Measurements from ENCODE around the gene R3HDM2.
A peak's percentile ranks its signal among the peaks of the same experiment; 100 is the strongest.

The R3HDM2 gene

DNA sequence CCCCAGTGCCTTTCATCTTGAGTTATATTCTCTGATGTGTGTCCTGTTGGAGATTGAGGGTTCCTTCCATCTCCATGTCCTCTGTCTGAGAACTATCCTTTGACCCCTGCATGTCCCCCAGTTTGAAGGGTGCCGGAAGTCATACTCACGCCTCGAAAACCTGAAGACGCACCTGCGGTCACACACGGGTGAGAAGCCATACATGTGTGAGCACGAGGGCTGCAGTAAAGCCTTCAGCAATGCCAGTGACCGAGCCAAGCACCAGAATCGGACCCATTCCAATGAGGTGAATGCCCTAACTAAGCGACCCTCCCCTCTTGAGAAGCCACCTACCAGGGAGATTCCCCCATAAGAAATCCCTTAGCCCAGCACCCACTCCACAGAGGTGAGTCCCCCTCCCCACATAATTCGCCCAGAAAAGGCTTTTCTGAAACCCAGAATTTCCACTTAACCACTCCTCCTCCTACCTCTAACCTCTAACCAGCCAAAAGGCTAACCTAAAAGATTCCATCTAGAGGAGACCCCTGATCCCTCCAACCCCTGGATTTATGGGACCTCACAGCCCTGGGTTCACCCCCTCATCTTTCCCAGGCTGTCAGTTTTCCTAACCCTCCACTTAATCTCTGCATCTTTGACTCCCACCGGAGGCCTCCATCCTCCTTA, 36.5 kb upstream of the R3HDM2 start:
- H3K9ac ChIP-seq (ENCODE audit: low read depth, low read length, poor library complexity) = no peak overlapping the region
- no peak overlapping the region for H2BK5ac ChIP-seq (ENCODE audit: low read length)
- H3K36me3 ChIP-seq (replicated peaks in 1 of 2; ENCODE audit: control insufficient read depth in 2 of 2, insufficient read depth in 2 of 2, low read length in 2 of 2) = no peaks in the 10 kb centered on the region
- no peak overlapping the region for H3K27ac ChIP-seq (replicated peaks; ENCODE audit: low read length)
- no peaks in the 10 kb centered on the region for H3K79me1 ChIP-seq (ENCODE audit: low read depth, low read length)
- H4K91ac ChIP-seq (ENCODE audit: low read depth, low read length, poor library complexity) = no peak overlapping the region
- peaks cover 0 to 12% (median under 1%) of the 10 kb centered on the region in 3 experiments for H3K27me3 ChIP-seq (ENCODE audit: control insufficient read depth in 3 of 3, insufficient read depth in 3 of 3, low read depth in 1 of 3, low read length in 3 of 3)
- H3K9me3 ChIP-seq (replicated peaks in 1 of 2; ENCODE audit: control insufficient read depth in 2 of 2, insufficient read depth in 1 of 2, low read depth in 1 of 2, low read length in 2 of 2) = peaks cover 0 to 4% of the 10 kb centered on the region in 2 donors
- H3K4me1 ChIP-seq (ENCODE audit: control insufficient read depth in 2 of 2, insufficient read depth in 1 of 2, low read depth in 1 of 2, low read length in 2 of 2) = peaks cover 0 to 2% of the 10 kb centered on the region in 2 donors
- no peak overlapping the region for H3K23ac ChIP-seq (ENCODE audit: low read depth, low read length, poor library complexity)
- no peak overlapping the region for H4K8ac ChIP-seq (ENCODE audit: low read depth, low read length)
- no peak overlapping the region for H2BK12ac ChIP-seq (ENCODE audit: low read length)
- peak overlapping the region in 1 of 2 donors; percentile 30 for H3K4me3 ChIP-seq (ENCODE audit: low read length in 2 of 2)
- no peak overlapping the region for H3K4ac ChIP-seq (ENCODE audit: low read length)
- no peak overlapping the region for H2AFZ ChIP-seq (ENCODE audit: low read length)
- H3K14ac ChIP-seq (ENCODE audit: low read length) = peak overlapping the region; percentile 2
- no peak overlapping the region for H2BK120ac ChIP-seq (ENCODE audit: low read depth, low read length)
- DNase-seq (ENCODE audit: low spot score) = no peak
- WGBS, 2 donors (ENCODE audit: extremely low coverage in 2 of 2, insufficient read length in 2 of 2, insufficient replicate concordance in 1 of 2) = no CpG with 5 or more reads among the region's 12 CpGs
- H3K4me2 ChIP-seq (ENCODE audit: insufficient read depth, low read length, poor library complexity, severe bottlenecking) = no peak overlapping the region
- no peak overlapping the region for H2AK5ac ChIP-seq (ENCODE audit: low read depth, low read length)
- H2BK15ac ChIP-seq (ENCODE audit: low read length) = peak overlapping the region; percentile 44
- H3K18ac ChIP-seq (ENCODE audit: low read length) = peak overlapping the region; percentile 9

DNA sequence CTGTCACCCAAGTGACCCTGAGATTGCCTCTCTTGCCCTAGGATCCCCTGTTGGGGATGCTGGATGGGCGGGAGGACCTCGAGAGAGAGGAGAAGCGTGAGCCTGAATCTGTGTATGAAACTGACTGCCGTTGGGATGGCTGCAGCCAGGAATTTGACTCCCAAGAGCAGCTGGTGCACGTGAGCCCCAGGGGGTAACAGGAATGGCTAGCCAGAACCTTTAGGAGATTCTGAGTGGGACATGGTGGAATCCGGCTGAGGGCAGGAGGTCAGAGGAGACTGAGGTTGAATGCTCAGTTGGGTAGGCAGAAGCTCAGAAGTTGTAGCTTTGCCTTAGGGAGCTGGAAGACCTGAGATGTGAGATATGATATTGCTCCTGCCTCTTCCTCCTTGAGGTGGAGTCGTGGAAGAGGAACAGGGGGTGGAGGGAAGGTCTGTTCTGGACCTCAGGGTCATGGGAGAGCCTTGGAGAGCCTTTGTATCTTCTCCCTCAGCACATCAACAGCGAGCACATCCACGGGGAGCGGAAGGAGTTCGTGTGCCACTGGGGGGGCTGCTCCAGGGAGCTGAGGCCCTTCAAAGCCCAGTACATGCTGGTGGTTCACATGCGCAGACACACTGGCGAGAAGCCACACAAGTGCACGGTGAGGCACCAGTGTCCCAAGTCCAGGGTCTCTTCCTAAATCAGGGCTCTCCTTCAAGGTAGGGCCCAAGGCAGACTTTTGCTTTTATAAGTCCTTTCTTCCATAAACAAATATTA, 35.1 kb upstream of the R3HDM2 start:
- H2BK12ac ChIP-seq (ENCODE audit: low read length) = no peak overlapping the region
- H3K9ac ChIP-seq (ENCODE audit: low read depth, low read length, poor library complexity) = no peak overlapping the region
- H2AK5ac ChIP-seq (ENCODE audit: low read depth, low read length) = no peak overlapping the region
- no peaks in the 10 kb centered on the region for H3K36me3 ChIP-seq (replicated peaks in 1 of 2; ENCODE audit: control insufficient read depth in 2 of 2, insufficient read depth in 2 of 2, low read length in 2 of 2)
- H3K27me3 ChIP-seq (ENCODE audit: control insufficient read depth in 3 of 3, insufficient read depth in 3 of 3, low read depth in 1 of 3, low read length in 3 of 3) = peaks cover 0 to 14% (median 0%) of the 10 kb centered on the region in 3 experiments
- no peak overlapping the region for H3K18ac ChIP-seq (ENCODE audit: low read length)
- no peak overlapping the region for H3K4me3 ChIP-seq (ENCODE audit: low read length in 2 of 2)
- H3K4me1 ChIP-seq (ENCODE audit: control insufficient read depth in 2 of 2, insufficient read depth in 1 of 2, low read depth in 1 of 2, low read length in 2 of 2) = peaks cover 6 to 12% of the 10 kb centered on the region in 2 donors
- H2BK5ac ChIP-seq (ENCODE audit: low read length) = no peak overlapping the region
- H3K9me3 ChIP-seq (replicated peaks in 1 of 2; ENCODE audit: control insufficient read depth in 2 of 2, insufficient read depth in 1 of 2, low read depth in 1 of 2, low read length in 2 of 2) = peaks cover 0 to 4% of the 10 kb centered on the region in 2 donors
- H3K79me1 ChIP-seq (ENCODE audit: low read depth, low read length) = no peaks in the 10 kb centered on the region
- H3K4ac ChIP-seq (ENCODE audit: low read length) = no peak overlapping the region
- H3K27ac ChIP-seq (replicated peaks; ENCODE audit: low read length) = no peak overlapping the region
- no peak overlapping the region for H3K23ac ChIP-seq (ENCODE audit: low read depth, low read length, poor library complexity)
- WGBS, 2 donors (ENCODE audit: extremely low coverage in 2 of 2, insufficient read length in 2 of 2, insufficient replicate concordance in 1 of 2) = no CpG with 5 or more reads among the region's 14 CpGs
- H2BK120ac ChIP-seq (ENCODE audit: low read depth, low read length) = no peak overlapping the region
- H2BK15ac ChIP-seq (ENCODE audit: low read length) = no peak overlapping the region
- no peak for DNase-seq (ENCODE audit: low spot score)
- H3K14ac ChIP-seq (ENCODE audit: low read length) = no peak overlapping the region
- H3K4me2 ChIP-seq (ENCODE audit: insufficient read depth, low read length, poor library complexity, severe bottlenecking) = no peak overlapping the region
- H4K91ac ChIP-seq (ENCODE audit: low read depth, low read length, poor library complexity) = no peak overlapping the region
- H4K8ac ChIP-seq (ENCODE audit: low read depth, low read length) = no peak overlapping the region
- H2AFZ ChIP-seq (ENCODE audit: low read length) = no peak overlapping the region

- no peak overlapping the region for H3K9ac ChIP-seq (ENCODE audit: low read depth, low read length, poor library complexity)
- H3K23ac ChIP-seq (ENCODE audit: low read depth, low read length, poor library complexity) = no peak overlapping the region
- H2BK12ac ChIP-seq (ENCODE audit: low read length) = no peak overlapping the region
- H3K4me1 ChIP-seq (ENCODE audit: control insufficient read depth in 2 of 2, insufficient read depth in 1 of 2, low read depth in 1 of 2, low read length in 2 of 2) = peaks cover 13 to 18% of the 10 kb centered on the region in 2 donors
- H4K91ac ChIP-seq (ENCODE audit: low read depth, low read length, poor library complexity) = peak overlapping the region; percentile 11
- no peaks in the 10 kb centered on the region for H3K79me1 ChIP-seq (ENCODE audit: low read depth, low read length)
- H2AFZ ChIP-seq (ENCODE audit: low read length) = no peak overlapping the region
- no peak overlapping the region for H3K4me3 ChIP-seq (ENCODE audit: low read length in 2 of 2)
- no peak overlapping the region for H3K4me2 ChIP-seq (ENCODE audit: insufficient read depth, low read length, poor library complexity, severe bottlenecking)
- H3K4ac ChIP-seq (ENCODE audit: low read length) = no peak overlapping the region
- no peak overlapping the region for H2AK5ac ChIP-seq (ENCODE audit: low read depth, low read length)
- no peak overlapping the region for H3K27ac ChIP-seq (replicated peaks; ENCODE audit: low read length)
- no peak overlapping the region for H3K18ac ChIP-seq (ENCODE audit: low read length)
- WGBS, 2 donors (ENCODE audit: extremely low coverage in 2 of 2, insufficient read length in 2 of 2, insufficient replicate concordance in 1 of 2) = no CpG with 5 or more reads among the region's 6 CpGs
- H3K14ac ChIP-seq (ENCODE audit: low read length) = no peak overlapping the region
- H2BK120ac ChIP-seq (ENCODE audit: low read depth, low read length) = no peak overlapping the region
- no peak overlapping the region for H4K8ac ChIP-seq (ENCODE audit: low read depth, low read length)
- H3K9me3 ChIP-seq (replicated peaks in 1 of 2; ENCODE audit: control insufficient read depth in 2 of 2, insufficient read depth in 1 of 2, low read depth in 1 of 2, low read length in 2 of 2) = no peaks in the 10 kb centered on the region
- no peaks in the 10 kb centered on the region for H3K36me3 ChIP-seq (replicated peaks in 1 of 2; ENCODE audit: control insufficient read depth in 2 of 2, insufficient read depth in 2 of 2, low read length in 2 of 2)
- no peak for DNase-seq (ENCODE audit: low spot score)
- peaks cover 0 to 16% (median 0%) of the 10 kb centered on the region in 3 experiments for H3K27me3 ChIP-seq (ENCODE audit: control insufficient read depth in 3 of 3, insufficient read depth in 3 of 3, low read depth in 1 of 3, low read length in 3 of 3)
- no peak overlapping the region for H2BK5ac ChIP-seq (ENCODE audit: low read length)
- no peak overlapping the region for H2BK15ac ChIP-seq (ENCODE audit: low read length)
Measured at GRCh38 chr12:57465030-57465746, 34.3 kb upstream of the R3HDM2 start.

GRCh38 chr12:57464569-57464968, 33.7 kb upstream of the R3HDM2 start:
- H3K36me3 ChIP-seq (replicated peaks in 1 of 2; ENCODE audit: control insufficient read depth in 2 of 2, insufficient read depth in 2 of 2, low read length in 2 of 2) = no peaks in the 10 kb centered on the region
- H3K23ac ChIP-seq (ENCODE audit: low read depth, low read length, poor library complexity) = no peak overlapping the region
- H3K4me3 ChIP-seq (ENCODE audit: low read length in 2 of 2) = no peak overlapping the region
- DNase-seq (ENCODE audit: low spot score) = no peak
- H2BK5ac ChIP-seq (ENCODE audit: low read length) = no peak overlapping the region
- H3K79me1 ChIP-seq (ENCODE audit: low read depth, low read length) = no peaks in the 10 kb centered on the region
- no peaks in the 10 kb centered on the region for H3K9me3 ChIP-seq (replicated peaks in 1 of 2; ENCODE audit: control insufficient read depth in 2 of 2, insufficient read depth in 1 of 2, low read depth in 1 of 2, low read length in 2 of 2)
- no CpG with 5 or more reads among the region's 12 CpGs for WGBS, 2 donors (ENCODE audit: extremely low coverage in 2 of 2, insufficient read length in 2 of 2, insufficient replicate concordance in 1 of 2)
- peaks cover 14 to 19% of the 10 kb centered on the region in 2 donors for H3K4me1 ChIP-seq (ENCODE audit: control insufficient read depth in 2 of 2, insufficient read depth in 1 of 2, low read depth in 1 of 2, low read length in 2 of 2)
- no peak overlapping the region for H3K4me2 ChIP-seq (ENCODE audit: insufficient read depth, low read length, poor library complexity, severe bottlenecking)
- no peak overlapping the region for H2BK120ac ChIP-seq (ENCODE audit: low read depth, low read length)
- peaks cover 0 to 13% (median 0%) of the 10 kb centered on the region in 3 experiments for H3K27me3 ChIP-seq (ENCODE audit: control insufficient read depth in 3 of 3, insufficient read depth in 3 of 3, low read depth in 1 of 3, low read length in 3 of 3)
- H4K91ac ChIP-seq (ENCODE audit: low read depth, low read length, poor library complexity) = no peak overlapping the region
- no peak overlapping the region for H3K14ac ChIP-seq (ENCODE audit: low read length)
- H2AK5ac ChIP-seq (ENCODE audit: low read depth, low read length) = no peak overlapping the region
- no peak overlapping the region for H2AFZ ChIP-seq (ENCODE audit: low read length)
- H2BK15ac ChIP-seq (ENCODE audit: low read length) = no peak overlapping the region
- H4K8ac ChIP-seq (ENCODE audit: low read depth, low read length) = no peak overlapping the region
- no peak overlapping the region for H3K4ac ChIP-seq (ENCODE audit: low read length)
- no peak overlapping the region for H3K9ac ChIP-seq (ENCODE audit: low read depth, low read length, poor library complexity)
- H3K18ac ChIP-seq (ENCODE audit: low read length) = no peak overlapping the region
- no peak overlapping the region for H3K27ac ChIP-seq (replicated peaks; ENCODE audit: low read length)
- H2BK12ac ChIP-seq (ENCODE audit: low read length) = no peak overlapping the region
